Dermis microvascular lymphatic vessel endothelial cell (primary cell): ENCODE measurements around the gene PRR16. TPM values are rescaled to one million over a fixed set of nuclear protein-coding genes. Genes with fewer than 3 reads are reported as not detected.

Experiments
- DNase-seq, 2 donors: peaks; one replicate each; pipeline versions ENCODE4 v3.0.0 to v3.0.0-alpha.2; 2010; ENCODE audit warnings: low read depth in 2 of 2
- total RNA-seq: library from RNA; depleted of rRNA; stranded (reverse); fragments of >200 nt; gene quantifications from 2 replicates; pipeline ENCODE4 v1.2.1, GENCODE V29; 2014

PRR16 gene
- total RNA-seq, 1 donor from 2014 or later: not detected

DNA sequence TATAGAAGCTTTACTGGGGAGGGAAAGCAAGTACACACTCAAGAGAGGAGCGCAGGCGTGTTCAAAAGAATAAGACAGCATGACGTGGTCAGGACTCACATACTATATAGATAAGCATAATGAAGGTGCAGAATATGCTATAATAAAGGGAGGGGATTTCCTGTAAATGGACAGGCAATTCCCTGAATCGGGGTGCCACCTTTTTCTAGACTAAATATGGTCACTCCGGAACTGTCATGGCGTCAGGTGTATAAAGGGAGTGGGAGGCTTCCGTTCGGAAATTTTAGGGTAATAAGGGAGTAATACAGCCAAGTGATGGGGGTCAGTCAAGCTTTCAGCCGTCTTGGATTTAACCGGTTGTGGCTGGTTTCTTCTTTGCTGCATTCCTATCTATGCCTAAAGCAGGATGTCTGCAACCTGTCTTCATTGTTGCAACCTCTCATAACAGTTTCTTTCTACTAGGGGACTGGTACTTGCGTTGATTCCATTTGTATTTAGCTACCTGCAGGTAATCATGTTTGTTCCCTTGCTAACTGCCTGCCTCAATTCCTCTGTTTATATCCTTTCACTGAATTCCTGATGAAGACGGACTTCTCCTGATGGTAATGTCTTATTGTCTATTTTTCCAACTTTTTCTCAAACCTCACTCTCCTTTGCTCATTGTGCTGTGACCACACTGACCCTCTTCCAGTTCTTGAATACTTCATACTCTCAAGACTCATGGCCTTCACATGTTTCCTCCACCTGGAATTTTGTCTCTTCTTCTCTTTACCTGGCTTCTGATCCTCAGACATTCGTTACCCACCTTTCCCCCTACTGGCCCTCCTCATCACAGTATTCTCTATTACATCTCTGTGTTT is 48.9 kb downstream of the PRR16 start:
- no peak for DNase-seq

DNA sequence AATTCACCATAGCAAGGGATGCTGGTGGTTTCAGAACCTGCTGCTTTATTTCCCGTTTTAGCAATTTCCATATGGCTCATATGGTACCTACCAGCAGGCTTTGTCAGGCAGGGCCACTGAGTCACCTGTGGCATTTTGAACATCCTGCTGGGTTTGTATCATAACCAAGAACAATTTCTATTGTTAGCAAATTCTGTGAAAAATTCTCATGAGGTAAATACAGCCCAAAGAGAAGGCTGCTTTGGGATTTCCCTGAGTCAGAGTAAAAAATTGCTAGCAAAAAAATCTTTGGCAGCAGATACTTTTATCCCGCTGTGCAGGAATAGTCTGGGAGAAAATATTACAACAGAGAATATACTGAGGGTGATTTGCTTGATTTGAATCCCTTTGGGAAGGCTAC is 52.7 kb downstream of the PRR16 start:
- no peak for DNase-seq

DNA sequence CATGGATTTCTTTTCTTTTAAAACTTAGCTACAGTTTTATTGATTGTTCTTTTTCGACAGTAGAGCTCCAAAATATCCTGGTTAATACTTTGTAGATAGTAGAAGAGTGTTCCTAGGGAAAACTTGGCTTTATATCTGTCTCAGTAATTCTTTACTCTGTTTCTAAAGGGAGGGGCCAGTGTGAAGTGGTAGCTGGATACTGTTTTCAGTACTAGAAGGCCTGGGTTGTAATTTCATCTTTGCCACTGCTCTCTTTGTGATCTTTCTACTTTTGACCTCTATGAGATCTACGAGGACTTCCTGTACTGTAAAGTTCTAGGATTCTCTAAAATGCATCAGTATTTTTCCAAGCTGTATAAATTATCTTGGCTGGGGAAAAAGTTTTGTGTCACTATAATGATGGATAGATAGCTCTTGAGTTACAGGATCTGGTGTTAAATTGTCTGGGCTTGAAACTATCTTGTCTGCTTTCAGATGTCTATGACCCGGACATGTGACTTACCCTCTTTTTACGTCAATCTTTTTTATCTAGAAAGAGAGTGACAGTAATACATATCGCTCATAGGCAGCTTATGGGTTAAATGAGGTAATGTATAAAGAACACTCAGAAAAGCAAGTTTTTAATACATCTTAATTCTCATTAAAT is 53.6 kb downstream of the PRR16 start:
- DNase-seq: no peak

DNA sequence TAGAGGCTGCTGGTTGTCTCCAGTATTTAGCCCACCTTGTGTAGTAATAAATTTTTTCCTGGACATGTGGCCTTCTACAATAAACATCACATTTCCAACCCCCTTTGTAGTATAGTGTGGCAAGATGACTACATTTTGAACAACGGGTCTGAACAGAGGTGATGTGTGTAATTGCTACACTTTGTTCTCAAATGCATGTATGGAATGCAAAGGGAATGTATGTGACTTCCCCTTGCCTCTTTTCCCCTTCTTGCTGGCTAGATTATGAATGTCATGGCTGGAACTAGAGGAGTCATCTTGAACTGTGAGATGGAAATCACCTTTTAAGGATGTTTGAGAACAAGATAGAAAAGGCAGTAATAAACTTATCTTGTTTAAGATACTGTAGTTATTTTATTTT is 54.5 kb downstream of the PRR16 start:
- no peak for DNase-seq

DNA sequence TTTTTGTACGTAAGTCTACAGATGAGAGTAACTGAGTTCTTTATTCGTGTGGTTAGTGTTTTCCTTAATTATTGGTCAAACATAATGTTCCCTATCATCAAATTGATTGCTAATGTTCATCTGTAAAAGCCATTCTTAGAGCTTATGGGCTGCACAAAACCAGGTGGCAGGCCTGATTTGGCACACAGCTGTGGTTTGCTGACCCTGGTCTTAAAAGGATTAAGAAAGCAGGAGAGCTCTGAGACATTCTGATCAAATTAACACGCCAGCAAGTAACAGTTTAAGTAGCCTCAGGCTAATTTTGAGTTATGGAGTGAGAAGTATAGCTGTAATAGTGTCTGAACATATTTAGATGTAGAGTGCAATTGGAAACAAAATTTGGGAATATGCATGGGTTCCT is 63.2 kb downstream of the PRR16 start:
- no peak for DNase-seq

DNA sequence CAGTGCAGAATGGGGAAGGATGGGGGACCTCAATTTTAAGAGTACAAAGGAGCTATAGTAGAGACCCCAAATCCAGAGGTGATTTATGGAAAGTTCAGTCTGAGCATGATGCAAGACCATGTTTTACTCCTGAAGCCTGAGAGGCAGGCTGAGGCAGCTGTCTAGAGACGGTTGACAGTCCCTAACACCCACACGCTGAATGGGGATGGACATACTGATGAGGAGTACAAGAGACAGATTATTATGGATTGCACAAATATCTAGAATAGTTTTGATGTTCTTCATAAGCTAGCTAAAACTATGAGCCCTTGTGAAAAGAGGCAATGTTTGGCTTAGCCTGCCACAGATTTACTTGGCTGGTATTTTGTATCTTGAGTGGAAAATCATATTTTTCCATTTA is 64.5 kb downstream of the PRR16 start:
- DNase-seq: no peak

DNA sequence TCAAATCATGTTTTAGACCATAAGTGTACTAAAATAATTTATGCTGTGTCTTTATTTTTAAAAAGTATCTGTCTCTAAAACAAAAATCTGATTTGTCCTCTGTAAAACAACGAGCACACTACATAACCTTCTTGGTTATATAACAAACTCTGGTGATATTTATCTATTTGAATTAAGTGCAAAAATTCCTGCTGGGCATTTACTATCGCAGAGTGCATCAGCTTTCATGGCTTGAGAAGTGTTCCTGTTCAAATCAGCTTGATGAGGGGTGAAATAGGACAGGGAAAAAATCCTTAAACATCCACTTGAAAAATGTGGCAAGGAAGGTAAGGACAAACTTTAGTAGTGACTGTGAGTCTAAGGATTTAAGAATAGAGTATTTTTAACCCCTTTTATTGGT is 65.3 kb downstream of the PRR16 start:
- no peak for DNase-seq

DNA sequence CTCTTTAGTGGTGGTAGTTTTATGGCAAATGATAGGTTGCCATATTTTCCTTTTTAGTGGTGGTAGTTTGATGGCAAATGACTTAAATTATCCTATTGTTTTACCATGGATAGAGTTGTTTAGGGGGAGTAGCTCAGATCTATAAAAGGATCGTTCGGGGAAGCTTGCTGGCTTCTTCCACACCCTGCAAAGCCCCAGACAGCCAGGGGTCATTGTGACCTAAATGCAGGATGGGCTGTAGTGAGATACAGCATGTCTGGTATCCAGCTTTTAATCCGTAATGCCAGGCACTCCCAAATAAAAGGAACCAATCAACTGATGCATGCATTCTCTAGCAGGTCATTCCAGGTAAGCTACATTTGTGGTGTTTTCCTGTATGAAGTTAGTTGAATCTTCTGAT is 67.1 kb downstream of the PRR16 start:
- no peak for DNase-seq

DNA sequence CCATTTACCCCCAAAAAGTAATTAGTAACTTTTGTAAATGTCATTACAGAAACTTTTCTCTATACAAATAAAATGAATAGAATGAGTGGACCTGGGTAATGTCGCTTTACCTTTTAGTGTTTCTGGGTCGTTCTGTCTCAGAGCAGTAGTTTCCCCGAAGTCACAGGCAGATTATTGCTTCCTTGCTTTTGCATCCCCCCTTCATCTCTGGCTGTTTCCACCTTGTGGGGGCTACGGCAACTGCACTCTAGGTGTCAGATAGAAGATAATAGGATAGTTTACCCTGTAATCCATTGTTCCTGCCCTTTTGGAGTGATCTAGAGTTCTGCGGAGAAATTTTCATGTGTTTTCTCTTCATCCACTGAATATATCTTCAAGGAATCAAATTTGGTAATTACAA is 68.7 kb downstream of the PRR16 start:
- DNase-seq: no peak

DNA sequence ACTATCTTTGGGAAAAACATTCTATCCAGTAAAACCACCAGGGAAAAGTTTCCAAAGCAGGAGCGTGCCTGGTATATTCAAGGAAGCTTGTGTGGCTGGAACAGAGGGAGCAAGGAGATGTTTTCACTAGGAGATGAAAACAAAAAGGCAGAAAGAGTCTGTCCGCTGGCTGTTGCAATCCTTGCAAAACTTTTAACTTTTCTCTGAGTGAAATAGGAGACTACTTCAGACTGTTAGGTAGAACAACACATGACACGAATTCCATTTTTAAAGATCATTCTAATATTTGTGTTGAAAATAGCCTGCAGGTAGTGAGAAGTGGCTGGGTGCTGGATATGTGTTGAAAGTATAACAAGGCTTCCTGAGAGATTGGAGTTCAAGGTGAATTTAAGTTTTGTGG is 69.5 kb downstream of the PRR16 start:
- no peak for DNase-seq

DNA sequence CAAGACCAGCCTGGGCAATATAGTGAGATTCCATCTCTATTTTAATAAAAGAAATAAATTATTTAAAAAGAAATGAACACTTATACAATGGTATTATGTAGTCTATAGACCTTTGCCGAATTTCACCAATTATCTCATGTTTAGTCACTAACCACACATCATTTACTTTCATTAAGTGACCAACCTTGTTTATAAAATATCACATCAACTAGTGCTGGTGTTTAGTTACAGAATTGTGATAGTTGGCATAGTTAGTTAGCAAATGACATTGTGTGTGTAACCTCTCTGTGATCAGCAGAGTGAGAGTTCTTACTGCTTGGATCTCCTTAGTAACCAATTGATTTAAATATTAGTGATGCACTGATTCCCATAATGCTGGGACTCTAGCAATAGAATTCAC is 71.8 kb downstream of the PRR16 start:
- no peak for DNase-seq

DNA sequence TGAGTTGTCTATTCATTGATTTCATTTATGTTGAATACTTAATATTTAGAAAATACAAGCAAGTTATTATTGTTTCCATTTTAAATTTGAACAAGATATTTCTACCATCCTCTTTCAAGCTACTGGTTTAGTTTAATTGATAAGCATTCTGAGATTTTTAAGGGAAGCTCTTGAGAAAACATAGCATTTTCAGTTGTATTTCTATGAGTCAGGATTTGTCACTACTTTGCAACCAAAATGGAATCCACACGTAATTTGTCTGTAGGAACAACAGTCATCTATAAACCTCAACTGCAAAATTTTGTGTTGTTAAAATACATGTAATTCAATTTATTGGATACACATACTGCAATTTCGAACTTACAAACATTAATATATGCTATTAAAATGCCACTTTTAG is 74.0 kb downstream of the PRR16 start:
- no peak for DNase-seq

DNA sequence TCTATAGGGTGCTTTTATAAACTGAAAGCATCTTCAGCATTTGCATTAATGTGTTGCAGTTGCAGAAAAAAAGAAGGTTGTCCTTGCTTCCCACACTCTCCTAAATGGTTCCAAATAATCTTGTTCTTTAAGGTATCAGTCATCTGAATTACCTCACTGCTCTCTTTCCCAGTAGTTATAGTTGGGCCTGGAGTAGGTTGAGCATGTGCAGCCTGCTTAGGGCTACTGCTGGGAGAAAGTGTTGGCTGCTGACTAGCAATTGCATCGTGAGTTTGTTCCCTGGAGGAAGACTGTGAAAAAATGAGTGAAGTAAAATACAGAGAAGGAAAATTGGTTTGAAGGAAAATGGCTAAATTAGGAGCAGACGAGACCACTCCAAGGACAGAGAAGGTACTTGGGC is 74.5 kb downstream of the PRR16 start:
- DNase-seq: no peak

DNA sequence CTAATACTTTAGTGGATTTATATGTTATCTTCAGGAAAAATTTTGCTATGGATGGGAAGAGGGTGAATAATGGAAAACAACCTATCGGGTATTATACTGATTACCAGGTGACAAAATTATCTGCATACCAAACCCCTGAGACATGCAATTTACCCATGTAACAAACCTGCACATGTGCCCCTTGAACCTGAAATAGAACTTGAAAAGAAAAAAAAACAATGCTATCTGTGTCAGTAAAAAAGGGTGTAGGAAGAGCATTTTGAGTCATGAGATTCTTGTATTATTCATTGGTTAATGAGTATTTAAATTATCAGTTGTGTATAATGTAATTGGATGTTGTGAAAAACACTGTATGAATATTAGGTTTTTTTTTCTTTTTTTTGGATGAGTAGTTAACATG is 75.4 kb downstream of the PRR16 start:
- no peak for DNase-seq

DNA sequence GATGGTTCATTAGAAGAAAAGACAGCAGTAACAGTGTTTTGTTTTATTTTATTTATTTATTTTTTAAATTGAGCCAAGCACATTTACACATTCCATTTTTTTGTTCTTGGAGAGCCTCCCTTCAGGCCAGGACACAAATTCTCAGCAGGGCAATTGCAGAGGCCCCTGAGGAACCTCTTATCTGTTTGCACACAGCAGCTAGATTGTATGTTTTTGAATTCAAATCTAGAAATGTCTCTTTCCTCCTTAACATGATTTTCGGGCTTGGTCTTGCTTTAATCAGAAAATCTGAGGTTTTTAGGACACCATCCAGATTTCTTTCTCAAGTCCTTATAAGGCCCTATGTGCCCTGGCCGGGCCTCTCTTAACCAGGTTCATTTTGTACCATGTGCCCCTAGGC is 76.0 kb downstream of the PRR16 start:
- DNase-seq: no peak

DNA sequence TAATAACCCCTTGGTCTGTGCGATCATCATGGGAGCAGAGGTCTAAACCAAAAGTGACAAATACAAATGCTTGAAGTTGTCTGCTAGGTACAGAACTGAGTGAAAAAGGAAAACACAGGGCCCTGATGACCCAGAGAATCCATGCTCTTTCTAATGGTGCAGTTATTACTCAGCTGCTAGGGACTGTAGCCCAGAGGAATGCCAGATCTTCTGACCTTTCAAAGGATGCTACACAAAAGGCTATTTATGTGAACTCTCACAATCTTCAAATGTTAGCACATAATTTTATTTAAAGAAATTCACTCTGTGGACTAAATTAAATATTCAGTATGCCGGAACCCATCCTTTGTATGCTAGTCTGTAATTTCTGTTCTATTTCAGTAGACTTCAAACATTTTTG is 79.9 kb downstream of the PRR16 start:
- DNase-seq: no peak

DNA sequence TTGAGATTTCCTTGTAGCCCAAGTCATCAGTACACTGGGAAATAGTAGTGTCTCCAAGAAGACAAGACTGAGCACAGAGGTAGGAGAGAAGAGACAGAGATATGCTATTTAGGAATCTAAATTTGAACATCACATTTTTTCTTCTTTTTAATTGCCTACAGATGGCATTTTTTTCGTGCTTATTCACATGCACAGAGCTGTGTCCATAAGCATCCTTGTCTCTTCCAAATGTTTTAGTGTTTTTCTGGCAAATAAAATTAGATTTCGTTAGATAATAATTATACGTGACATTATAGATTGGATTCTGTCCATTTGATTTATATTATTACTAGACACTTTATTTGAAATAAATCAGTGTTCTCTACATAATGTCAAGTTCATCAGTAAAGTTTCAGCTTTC is 80.9 kb downstream of the PRR16 start:
- DNase-seq: no peak

DNA sequence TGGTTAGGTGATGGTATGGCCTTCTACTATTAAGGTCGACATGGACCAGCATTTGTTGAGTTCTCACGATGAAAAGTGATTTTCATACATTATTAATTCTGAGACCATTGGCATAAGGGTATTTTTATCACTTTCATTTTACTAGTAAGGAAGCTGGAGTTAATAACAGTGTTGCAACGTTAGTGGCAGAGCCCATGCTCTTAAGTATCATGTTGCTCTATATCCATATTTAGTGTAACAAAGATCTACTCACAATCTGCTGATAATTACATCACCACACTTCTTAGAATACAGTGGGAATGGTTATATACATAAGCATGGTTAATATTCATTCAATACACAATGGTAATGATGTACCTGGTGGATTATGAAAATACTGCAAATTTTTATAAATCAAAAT is 81.9 kb downstream of the PRR16 start:
- DNase-seq: no peak

DNA sequence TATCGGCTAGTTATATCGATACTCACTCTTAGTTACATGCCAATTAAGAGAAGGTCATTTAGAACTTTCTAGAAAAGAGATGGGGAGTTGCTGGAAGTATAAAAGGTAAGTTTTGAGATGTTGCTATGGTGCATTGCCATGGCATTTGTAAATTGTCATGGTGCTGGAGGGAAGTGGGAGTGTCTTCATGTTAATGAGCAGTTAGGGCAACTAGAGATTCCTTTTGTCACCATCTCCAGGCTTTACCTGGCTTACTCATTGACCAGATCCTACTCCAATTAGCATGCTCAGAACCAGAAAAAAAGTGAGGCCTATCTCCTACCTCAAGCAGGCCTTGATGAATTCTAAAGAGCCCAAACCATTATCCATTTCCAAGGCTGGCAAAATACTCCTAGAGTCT is 82.8 kb downstream of the PRR16 start:
- DNase-seq: no peak

DNA sequence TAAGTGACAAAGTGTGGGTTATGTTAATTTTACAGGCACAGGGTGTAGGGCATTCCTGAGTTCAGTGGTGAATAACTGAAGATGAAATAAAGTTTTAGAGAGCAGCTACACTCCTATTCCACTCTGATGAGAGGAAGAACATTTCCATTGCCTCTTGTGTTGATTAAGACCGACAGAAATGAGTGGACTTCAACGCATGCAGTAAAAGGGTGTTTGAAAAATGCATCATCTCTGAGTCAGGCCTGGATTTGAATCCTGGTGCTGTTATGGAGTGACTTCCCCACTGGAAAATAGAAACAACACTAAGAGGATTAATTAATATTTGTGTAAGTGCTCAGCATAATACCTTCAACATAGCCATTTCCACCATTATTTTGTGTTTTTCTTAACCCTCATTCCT is 86.3 kb downstream of the PRR16 start:
- DNase-seq: no peak

DNA sequence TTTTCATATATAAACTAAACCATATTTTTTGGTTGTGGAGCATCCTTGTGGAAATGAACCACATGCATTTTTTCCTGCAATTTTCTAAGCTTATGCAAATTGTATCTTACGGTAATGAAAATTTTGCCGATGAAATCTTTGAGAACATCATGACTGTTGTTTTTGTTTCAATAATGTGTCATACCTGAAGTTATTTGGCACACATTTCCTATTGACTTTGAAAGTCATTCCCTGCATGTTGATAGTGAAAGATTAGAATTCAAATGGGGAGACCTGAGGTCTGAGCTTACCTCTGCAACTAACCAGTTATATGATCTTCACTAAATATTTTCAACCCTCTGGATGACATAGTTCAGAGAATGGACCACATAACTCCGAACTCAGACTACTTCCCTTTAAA is 88.5 kb downstream of the PRR16 start:
- no peak for DNase-seq

DNA sequence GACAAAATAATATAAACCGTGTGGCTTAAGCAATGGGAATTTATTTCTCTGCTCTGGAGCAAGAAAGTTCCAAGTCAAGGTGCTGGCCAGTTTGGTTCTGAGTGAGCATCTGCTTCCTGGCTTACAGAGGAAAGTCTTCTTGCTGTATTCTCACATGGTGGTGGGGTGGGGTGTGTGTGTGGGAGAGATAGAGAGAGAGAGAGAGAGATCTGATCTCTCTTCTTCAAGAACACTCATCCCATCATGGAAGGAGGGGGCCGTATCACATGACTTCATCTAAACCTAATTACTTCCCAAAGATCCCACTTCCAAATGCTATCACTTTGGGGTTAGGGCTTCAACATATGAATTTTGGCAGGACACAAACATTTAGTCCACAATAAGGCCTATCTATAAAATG is 91.2 kb downstream of the PRR16 start:
- DNase-seq: no peak

DNA sequence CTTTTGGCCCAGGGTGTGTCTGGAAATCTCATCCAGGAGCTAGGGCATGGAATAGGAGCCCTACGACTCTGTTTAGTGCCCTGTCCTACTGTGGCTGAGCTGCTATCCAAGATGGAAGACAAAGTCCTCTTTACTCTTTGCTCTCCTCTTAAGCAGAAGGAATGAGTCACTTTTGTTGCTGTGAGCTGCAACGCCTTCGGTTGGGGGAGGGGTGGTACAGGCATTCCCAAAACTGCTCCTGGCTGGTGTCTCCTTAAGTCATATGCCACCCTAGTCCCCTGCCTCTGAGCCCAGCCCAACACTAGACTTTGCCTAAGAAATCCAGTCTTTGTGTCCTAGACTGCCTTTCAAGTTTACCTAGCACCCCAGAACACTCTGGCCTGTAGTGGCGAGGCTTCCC is 99.9 kb downstream of the PRR16 start:
- DNase-seq: no peak
